GM19240 (cell line): Measurements from ENCODE around the gene OGFOD3.
"Not testable (repeated sequence)": the region's sequence is repeated elsewhere in the genome, so short reads cannot be mapped to it uniquely, and the experiment has no call there.

Experiments used
- DNase-seq: peaks from one replicate; pipeline ENCODE4 v3.0.0; 2011; ENCODE audit warnings: low spot score; ENCODE audit not compliant: insufficient read length

OGFOD3 gene

DNA sequence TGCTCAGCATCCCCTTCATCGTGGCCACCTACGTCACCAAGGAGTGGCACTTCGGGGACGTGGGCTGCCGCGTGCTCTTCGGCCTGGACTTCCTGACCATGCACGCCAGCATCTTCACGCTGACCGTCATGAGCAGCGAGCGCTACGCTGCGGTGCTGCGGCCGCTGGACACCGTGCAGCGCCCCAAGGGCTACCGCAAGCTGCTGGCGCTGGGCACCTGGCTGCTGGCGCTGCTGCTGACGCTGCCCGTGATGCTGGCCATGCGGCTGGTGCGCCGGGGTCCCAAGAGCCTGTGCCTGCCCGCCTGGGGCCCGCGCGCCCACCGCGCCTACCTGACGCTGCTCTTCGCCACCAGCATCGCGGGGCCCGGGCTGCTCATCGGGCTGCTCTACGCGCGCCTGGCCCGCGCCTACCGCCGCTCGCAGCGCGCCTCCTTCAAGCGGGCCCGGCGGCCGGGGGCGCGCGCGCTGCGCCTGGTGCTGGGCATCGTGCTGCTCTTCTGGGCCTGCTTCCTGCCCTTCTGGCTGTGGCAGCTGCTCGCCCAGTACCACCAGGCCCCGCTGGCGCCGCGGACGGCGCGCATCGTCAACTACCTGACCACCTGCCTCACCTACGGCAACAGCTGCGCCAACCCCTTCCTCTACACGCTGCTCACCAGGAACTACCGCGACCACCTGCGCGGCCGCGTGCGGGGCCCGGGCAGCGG is 43.6 kb downstream of the OGFOD3 start:
- DNase-seq = no peak

DNA sequence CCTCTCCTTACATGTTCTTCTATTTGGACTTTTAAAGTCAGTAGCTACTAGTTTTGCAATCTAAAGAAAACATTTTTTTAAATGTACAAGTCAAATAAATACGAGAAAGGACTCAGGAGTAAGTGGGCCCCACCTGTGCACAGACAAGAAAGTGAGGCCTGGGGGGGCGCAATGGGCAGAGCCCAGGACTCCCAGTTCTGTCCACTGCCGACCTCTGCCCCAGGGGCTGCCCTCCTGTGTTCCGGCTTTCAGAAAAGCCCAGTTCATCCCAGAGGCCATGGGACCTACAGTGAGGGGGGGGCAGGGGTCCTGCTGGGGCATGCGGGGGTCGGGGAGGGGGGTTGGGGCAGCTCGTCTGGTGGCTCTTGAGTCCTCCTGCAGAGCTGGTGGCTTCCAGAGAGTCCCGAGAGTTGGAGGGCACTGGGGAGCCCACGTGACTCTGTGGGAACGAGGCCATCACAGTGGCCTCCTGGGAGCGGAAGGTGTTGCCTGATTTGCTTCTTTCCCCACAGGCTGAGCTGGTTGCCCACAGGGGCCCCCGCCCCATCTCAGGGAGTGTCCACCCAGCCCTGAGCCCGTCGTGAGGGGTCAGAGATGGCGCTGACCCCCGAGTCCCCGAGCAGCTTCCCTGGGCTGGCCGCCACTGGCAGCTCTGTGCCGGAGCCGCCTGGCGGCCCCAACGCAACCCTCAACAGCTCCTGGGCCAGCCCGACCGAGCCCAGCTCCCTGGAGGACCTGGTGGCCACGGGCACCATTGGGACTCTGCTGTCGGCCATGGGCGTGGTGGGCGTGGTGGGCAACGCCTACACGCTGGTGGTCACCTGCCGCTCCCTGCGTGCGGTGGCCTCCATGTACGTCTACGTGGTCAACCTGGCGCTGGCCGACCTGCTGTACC is 44.4 kb downstream of the OGFOD3 start:
- DNase-seq = no peak

DNA sequence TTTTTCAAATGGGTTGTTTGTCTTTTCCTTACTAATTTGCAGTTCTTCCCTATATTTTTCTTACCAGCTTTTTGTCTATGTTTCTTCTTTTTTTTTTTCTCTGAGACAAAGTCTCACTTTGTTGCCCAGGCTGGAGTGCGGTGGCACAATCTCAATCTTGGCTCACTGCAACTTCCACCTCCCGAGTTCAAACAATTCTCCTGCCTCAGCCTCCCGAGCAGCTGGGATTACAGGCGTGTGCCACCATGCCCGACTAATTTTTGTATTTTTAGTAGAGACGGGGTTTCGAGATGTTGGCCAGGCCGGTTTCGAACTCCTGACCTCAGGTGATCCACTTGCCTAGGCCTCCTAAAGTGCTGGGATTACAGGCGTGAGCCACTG is 45.3 kb downstream of the OGFOD3 start:
- not testable (repeated sequence) for DNase-seq

DNA sequence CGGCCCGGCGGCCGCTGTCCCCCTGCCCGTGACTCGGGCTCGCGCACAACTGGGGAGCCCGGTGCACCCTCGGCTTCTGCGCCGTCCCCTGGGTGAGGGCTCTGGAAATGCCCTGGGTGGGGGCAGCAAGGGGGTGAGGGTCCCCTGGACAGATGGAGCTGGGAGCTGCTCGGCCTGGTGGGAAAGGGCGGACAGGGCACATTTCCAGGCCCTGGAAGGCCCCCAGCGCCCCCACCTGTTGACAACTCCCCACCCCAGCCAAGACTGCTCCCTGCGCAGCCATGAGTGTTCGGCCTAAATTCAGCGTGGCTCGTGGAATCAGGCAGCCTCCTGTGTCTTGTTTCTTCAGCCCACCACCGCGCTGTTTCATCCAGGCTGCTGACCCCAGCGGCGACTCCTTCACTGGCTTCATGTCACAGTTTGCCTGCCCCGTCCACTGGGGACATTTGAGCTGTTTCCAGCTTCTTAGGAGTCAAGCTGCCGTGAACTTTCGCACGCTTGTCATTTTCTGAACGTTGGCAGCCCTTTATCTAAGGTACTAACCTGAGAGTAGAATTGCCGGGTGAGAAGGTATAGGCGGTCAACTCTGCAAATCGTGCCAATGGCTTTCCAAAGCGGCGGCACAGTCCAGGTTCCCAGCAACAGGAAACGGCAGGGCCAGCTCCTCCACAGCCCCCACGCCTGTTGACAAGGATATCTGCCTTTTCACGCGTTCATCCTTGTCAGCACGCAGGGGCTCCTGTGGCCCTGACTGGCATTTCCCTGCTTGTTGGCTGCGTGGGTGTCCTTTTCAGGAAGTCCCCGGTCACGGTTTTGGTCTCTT is 45.9 kb downstream of the OGFOD3 start:
- no peak for DNase-seq

DNA sequence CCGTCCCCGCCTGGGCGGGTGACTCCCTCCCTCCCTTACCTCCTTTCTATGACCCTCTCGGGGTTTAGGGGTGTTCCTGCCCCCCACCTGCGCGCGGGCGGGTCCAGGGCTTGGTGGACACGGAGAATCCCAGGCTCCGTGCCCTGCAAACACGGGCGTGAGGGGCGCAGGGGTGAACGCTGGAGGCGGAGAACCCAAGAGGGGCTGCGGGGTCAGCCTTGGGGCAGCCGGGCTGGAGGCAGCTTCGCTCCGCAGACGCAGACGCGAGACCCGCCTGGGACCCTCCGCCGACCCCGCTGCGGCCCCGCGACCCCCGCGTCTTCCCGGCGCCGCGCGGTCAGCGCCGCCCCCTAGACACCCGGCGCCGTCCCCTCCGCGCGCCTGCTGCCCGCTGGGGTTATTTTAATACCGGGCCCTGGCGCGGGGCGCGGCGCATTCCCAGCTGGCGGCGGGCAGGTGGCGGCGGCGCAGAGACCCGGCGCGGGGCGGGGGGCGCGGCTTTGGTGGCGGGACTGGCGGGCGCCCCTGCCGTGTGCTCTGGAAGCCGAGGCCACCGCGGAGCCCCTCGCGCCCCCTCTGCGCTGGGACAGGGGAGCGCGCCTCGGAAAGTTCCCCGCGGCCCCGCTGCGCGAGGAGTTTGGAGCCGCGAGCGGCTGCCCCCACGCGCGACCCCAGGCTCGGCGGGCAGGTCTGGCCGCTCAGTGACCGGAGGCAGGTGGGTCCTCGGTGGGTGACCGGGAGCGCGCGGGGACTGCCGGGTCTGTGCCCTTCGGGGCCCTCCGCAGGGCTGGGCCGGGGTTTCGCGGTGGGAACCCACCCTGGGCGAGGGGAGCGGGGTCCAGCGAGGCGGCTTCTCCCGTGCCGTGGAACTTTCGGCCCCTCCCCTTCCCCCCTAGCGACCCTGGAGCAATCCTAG is 46.8 kb downstream of the OGFOD3 start, which contains the start of gene UTS2R:
Gene UTS2R (plus strand): TSS at position 433 of the 916 bp plus-strand sequence. CDS start 2,560 bp downstream, outside the sequence.
- no peak for DNase-seq

DNA sequence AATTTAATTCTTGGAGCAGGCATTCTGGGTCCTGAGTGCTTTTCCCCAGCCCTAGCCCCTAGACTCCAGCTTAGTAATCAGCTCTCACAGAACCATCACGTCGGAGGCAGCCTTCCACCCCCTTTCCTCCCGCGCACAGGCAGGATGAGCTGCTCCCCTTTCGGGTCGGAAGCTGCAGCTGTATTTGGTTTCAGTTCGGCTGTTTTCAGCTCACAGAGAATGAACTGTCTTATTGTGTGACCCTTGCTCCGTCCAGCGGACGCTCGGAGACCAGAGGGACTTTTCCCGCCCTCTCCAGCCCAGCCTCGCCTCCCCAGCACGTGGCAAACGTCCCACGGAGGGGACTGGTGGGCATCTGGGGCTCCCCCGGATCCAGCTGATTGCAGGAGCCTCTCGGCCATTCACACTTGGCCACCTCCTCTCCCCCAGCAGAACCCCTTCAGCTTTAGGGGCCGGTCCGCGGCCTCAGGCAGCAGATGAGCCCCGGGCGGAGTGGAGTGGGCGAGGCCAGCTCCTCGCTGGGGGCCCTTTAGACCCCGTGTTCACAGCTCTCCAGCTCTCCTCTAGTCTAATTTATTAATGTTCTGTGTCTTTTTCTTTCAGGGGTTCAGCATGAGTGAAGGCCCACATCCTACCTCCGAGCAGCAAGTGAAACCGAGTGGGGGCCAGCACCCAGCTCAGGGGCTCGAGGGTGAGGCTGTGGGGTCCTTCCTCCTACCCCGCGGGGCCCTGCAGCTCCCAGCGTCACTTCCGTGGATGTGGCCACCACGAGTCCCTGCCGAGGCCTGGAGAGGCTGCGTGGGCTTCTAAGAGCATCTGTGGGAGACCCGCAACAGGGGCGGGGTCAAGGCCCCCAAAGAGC is 47.7 kb downstream of the OGFOD3 start:
- peak; percentile 63 for DNase-seq

DNA sequence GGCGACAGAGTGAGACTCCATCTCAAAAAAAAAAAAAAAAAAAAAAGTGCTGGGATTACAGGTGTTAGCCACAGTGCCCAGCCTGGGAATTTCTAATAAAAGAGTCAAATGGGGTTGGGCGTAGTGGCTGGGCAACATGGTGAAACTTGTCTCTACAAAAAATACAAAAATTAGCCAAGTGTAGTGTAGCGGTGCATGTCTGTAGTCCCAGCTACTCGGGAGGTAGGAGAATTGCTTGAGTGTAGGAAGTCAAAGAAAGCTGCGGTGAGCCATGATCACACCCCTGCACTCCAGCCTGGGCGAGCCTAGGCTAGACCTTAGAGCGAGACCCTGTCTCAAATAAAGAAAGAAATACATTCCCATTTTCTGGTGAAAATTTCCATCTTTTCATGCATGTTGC is 49.2 kb downstream of the OGFOD3 start:
- no peak for DNase-seq

DNA sequence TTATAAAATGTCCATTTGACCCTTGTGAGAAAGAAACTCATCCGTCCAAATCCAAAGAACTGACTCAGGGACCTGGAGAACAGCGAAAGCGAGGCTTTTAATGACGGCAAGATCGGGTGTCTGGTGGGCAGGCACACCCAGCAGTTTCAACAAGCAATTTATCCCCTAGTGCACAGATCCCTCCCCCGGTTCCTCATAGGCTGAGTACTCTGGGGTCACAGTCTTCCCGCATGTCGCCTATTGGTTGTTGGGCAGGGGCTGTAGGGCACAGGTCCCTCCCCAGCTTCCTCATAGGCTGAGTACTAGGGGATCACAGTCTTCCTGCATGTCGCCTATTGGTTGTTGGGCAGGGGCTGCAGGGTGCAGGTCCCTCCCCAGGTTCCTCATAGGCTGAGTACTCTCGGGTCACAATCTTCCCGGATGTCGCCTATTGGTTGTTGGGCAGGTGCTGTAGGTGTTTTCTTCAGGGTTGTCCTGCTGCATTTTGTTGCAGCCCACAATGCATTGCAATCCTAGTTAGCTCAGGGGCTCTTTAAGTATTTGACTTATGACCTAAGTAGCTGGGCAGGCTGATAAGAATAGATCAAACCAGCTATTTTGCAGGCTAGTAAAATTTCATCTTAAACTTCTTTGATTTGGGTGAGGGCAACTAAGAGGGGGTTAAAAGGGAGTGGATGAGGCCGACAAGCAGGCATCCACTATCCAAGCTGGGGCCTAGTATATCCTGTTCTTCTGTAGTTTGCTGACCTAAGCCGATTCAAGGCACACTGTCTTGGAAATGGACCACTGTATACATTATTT is 50.5 kb downstream of the OGFOD3 start:
- DNase-seq = no peak

DNA sequence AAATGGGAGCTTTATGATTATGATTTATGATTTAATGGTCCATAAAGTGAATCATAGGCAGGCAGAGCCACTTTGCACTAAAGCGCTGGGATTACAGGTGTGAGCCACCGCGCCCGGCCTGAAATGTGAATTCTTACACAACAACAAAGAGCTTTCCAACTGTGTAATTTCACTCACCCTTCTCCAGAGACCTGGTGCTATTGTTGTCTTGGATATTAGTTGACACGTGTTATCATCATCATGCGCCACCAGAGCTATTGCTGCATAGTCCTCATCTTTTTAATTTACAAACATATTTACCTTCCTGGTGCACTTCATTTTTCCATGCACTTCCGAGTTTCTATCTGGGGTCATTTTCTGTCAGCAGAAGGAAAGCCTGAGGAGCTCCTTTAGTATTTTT is 51.6 kb downstream of the OGFOD3 start:
- DNase-seq = no peak

DNA sequence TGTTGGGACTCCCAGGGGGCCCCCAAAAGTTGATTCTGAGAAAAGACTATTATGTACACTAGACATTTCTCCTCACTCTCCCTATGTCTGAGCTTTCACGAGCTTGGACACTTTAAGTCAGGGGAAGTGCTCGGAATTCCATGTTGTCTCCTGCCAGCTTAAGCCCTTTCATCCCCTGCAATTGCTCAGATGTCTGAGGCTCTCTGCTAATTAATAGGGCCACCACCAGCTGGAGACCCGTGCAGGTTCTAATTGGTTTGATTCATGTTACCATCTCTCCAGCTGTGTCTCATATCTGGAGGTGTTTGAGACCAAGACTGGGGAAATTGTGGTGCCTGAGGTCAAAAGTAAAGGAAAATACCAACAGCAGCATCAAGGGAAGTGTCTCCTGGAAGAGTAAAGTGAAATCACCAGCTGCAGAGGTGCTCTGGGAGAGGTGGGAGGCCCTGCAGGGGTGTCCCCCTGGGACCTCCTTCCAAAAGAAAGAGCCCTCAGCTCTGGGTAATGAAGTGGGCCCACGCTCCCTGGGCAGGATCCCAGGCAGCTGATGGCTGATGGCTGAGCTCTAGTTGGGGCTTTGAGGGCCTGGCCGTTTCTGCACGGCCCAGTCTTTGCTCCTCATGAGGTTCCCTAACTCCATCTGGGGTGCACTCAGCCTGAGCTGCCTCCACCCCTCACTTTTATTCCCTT is 52.6 kb downstream of the OGFOD3 start:
- DNase-seq = no peak

DNA sequence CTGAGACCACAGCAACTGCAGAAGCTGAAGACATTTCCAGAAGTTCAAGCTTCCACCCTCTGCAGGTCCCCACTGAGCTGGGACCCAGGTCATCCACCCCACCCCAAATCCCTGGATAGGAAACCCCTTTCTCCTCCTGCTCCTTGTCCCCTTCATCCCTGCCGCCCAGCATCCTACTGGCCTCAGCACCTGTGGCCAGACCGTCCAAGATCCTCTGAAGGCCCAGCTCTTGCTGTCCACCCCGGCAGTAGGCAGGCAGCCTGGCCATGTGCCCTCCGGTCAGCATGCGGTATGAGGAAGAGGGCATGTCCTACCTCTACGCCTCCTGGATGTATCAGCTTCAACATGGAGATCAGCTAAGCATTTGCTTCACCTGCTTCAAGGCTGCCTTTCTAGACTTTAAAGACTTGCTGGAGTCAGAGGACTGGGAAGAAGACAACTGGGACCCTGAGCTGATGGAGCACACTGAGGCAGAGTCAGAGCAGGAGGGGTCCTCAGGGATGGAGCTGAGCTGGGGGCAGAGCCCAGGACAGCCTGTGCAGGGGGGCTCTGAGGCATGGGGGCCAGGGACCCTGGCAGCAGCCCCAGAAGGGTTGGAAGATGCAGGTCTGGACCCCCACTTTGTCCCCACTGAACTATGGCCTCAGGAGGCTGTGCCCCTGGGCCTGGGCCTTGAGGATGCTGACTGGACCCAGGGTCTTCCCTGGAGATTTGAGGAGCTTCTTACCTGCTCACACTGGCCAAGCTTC is 56.3 kb downstream of the OGFOD3 start:
- no peak for DNase-seq

DNA sequence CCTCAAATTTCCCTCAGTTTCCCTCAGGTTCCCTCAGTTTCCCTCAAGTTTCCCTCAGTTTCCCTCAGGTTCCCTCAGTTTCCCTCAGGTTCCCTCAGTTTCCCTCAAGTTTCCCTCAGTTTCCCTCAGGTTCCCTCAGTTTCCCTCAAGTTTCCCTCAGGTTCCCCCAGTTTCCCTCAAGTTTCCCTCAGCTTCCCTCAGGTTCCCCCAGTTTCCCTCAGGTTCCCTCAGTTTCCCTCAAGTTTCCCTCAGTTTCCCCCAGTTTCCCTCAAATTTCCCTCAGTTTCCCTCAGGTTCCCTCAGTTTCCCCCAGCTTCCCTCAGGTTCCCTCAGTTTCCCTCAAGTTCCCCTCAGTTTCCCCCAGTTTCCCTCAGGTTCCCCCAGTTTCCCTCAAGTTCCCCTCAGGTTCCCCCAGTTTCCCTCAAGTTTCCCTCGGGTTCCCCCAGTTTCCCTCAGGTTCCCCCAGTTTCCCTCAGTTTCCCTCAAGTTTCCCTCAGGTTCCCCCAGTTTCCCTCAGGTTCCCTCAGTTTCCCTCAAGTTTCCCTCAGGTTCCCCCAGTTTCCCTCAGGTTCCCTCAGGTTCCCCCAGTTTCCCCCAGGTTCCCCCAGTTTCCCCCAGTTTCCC is 58.8 kb downstream of the OGFOD3 start:
- DNase-seq = not testable (repeated sequence)

DNA sequence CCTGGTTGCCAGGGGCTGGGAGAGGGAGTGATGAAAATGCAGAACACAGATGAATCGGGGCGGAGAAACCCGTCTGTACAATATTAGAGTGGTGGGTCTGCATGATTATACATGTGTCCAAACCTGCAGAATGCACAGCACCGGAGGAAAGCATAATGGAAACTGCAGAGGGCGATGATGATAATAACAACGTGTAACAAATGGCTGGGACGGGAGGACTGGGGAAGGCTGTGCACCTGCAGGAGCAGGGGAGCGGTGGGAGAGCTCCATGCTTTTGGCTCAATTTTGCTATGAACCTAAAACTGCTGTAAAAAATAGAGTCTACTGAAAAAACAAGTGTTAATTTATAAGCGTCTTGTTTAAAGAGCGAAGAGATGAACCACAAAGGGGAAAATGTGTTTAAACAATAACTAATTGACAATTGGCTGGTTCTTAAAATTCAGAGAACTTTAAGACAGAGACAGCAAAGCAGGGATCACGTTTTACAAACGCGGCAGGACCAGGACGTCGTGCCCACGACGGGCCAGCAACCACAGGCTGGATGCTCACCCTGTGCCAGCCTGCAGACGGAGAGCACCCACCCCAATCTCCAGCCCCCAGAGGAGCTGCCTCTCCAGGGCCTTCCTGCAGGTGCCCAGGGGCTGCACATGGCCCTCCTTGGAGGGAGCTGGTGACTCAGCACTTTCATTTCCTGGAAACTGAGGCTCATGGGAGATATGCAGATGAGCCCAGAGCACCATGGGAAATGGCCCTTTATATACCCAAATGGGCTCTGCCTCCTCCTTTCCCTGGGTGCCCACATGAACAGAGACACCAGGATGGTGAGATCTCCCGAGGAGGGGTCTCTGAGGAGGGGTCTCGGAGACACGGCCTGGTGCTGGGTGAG is 59.7 kb downstream of the OGFOD3 start, which contains the start of gene TEX19:
Gene TEX19 (plus strand): TSS at position 783 of the 886 bp plus-strand sequence. CDS start 2,904 bp downstream, outside the sequence.
- no peak for DNase-seq

DNA sequence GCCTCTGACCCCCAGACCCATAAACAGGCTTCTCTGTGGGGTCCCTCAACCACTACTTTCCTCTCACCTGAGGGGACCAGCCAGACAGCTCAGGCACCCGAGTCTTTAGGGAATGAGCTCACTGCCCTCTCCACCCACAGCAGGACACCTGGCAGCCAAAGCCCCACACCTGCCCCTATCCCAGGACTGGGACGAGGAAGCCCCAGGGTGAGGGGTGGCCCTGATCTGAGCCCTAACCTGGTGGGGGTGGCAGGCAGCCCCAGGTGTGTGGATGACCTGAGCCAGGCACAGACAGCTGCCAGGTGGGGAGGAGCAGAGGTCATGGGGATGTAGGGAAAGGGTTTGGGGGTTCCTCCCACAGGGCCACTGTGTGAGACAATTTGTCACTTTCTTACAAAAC is 61.0 kb downstream of the OGFOD3 start:
- no peak for DNase-seq

DNA sequence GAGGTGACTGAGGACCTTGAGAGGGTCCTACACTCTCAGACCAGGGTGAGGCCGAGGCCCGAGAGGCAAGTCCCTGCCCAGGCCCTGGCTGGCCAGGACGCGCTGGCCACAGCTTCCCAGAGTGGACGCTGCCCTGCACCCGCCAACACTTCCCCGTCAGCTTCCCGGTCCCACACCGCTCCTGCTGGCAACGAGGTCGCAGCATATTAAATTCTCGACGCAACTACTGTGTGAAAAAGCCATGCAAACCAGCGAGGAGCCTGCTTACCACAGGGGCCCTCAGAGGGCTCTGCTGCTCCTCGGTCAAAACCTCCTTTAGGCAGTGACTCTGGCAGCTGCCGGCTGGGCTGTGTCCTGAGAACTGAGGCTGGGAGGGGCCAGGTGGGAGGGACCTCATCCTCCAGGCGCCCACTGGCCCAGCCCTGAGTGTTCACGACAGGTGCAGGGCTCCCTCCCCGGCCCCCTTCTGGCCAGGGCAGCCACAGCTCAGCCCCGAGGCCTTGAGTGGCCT is 61.5 kb downstream of the OGFOD3 start:
- DNase-seq = no peak
